Lung microvascular endothelial cell (primary cell): Measurements from ENCODE around the gene RPL32. TPM values are rescaled to one million over a fixed set of nuclear protein-coding genes. Genes with fewer than 3 reads are reported as not detected.
A peak's percentile ranks its signal among the peaks of the same experiment; 100 is the strongest.
"Not testable (repeated sequence)": the region's sequence is repeated elsewhere in the genome, so short reads cannot be mapped to it uniquely, and the experiment has no call there.

ENCODE experiments used
- DNase-seq, 2 donors: peaks; one replicate each; pipeline versions ENCODE4 v3.0.0 to v3.0.0-alpha.2; 2010; ENCODE audit warnings: low read depth in 2 of 2
- total RNA-seq: library from RNA; depleted of rRNA; stranded (reverse); fragments of >200 nt; gene quantifications from 2 replicates; pipeline ENCODE4 v1.2.1, GENCODE V29; 2014

Gene RPL32
- total RNA-seq, 1 donor from 2014 or later: 1,065 TPM

DNA sequence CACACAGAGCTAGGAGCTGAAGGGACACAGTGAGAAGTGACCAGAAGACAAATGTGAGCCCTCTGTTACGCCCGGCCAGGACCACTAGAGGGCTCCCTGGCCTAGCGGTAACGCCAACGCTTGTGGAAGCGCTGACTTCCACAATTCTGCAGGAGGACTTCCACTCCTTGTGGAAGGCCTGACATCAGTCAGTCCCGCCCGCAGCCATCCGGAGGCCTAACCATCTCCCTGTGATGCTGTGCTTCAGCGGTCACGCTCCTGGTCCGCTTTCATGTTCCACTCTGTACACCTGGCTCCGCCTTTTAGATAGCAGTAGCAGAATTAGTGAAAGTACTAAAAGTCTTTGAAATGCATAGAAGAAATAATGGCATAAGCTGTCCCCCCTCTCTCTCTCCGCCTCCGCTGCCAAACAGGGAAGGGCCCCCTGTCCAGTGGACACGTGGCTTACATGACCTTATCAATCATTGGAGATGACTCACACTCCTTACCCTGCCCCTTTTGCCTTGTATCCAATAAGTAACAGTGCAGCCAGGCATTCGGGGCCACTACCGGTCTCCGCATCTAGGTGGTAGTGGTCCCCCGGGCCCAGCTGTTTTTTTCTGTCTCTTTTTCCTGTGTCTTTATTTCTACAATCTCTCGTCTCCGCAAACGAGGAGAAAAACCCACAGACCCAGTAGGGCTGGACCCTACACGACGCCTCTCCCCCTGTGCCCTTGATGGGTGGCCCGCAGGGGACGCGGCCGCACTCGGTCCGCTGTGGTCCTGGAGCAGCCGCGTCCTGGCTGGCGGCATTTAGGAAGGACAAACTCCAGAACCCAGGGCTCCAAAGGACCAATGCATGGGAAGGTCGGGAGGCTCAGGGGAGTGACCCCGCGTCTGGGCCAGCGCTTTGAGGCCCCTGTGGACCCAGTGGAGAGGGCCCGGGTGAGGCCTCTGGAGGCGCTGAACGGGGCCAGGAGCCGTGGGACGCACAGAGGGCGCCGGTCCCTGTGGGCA, 27.0 kb upstream of the RPL32 start:
- peak; percentile 87 to 89 for DNase-seq

DNA sequence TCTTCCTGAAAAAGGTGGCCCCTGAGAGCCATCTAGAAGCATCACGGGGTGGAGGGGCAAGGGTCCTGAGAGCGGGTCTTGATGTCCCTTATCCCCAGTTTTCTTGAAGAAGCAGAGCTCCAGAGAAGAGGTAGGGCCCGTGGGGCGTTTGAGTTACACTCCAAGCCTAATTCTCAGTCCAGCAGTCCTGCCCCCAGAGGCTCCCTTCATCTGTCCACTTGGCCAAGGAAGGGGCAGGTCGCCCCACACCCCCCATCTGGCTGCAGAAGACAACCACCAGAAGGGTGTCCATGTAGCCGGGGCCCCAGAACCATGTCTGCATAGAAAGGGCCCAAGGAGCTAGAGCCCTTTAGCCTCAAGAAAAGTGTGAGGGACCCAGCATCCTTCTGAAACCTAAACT, 25.5 kb upstream of the RPL32 start:
- no peak for DNase-seq

DNA sequence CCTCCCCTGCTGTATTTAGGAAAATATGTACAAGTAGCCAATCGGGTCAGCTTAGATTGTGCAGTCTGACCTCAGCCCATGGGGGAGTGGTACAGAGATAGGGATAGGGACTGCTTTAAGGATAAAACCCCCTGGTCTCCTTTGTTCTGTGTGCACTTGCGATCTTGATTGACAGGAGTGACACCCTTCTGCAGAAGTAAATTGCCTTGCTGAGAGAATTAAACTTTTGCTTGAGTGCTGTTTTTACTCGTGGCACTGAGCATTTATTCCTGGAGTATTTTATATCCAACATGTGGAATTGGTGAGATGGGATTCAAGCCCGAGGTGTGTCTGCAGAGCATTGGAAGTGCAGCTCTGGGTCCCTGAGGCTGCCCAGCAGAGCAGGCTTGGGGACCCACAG, 23.9 kb upstream of the RPL32 start:
- no peak for DNase-seq

DNA sequence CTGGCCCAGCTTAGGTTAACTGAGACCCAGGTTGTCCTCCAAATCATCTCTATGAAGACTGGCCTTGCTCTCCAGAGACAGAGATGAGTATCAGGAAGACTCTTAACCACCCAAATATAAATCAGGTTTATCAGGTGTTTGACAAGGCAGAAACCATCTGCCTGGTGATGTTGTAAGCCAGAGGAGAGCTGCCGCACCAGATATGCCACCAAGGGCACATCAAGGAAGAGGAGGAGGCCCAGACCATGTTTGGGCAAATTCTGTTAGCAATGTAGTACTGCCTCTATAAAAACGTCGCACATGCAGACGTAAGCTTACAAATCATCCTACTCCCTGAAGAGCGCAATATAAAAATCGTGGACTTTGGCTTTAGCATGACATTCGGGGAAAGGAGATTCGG, 21.0 kb upstream of the RPL32 start:
- no peak for DNase-seq

DNA sequence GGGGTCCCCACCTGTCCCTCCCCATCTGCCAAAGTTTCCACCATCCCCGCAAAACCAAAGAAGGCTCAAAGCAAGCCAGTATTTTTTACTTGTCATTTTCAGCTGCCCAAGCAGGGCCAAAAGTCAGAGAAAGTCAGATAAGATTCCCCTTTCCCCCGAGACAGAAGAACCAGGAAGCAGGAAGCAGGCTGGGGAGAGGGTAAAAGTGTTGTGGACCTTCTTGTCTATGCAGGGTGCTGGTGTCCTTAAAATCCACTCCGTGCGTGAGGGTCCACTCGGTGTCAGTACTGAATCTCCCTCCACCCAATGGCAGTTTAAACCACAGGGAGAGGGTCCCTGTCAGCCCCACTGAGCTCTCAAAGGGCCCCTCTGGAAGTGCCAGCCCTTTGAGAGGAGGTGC, 20.2 kb upstream of the RPL32 start:
- DNase-seq: no peak

DNA sequence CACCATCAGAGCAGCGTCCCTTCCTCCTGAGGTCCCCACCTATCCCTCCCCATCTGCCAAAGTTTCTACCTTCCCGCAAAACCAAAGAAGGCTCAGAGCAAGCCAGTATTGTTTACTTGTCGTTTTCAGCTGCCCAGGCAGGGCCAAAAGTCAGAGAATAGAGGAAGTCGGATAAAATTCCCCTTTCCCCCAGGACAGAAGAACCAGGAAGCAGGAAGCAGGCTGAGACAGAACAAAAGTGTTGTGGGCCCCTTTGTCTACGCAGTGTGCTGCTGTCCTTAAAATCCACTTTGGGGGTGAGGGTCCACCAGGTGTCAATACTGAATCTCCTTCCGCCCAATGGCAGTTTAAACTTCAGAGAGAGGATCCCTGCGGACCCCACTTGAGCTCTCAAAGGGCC, 18.5 kb upstream of the RPL32 start:
- DNase-seq: peak; percentile 14 to 21

DNA sequence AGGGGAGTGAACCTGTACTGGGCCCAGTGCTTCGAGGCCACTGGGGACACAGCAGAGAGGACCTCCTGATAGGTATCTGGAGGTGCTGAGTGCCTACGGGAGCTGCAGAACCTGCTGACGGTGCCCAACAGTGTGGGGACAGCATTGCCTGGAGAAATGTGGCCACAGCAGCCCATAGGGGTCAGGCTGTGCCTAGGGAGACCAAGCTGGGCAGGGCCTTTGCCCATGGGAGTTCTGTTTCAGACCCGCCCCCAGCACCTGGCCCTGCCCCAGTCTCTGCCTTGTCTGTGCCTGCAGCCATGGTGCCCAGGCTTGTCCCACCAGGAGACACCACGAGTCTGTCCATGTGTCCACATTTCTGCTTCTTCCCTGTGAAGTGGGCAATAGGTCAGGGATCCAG, 15.3 kb upstream of the RPL32 start:
- no peak for DNase-seq

DNA sequence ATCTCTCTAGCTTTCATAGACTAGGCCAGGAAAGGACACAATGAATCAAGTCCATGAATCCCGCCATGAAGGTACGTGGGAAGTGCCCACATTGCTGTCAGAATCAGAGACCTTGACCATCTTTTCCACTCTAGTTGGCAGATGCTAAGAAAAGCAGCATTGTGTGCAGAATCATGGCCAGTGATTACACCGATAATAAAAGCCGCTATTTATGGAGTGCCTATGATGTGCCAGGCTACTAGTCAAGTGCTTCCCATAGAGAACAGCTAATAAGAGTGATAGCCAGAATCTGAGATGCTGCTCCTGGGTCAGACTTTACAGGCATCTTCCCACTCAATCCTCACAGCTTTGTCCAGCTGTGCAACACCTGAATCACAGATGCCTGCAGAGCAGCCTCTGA, 13.2 kb upstream of the RPL32 start:
- DNase-seq: no peak

DNA sequence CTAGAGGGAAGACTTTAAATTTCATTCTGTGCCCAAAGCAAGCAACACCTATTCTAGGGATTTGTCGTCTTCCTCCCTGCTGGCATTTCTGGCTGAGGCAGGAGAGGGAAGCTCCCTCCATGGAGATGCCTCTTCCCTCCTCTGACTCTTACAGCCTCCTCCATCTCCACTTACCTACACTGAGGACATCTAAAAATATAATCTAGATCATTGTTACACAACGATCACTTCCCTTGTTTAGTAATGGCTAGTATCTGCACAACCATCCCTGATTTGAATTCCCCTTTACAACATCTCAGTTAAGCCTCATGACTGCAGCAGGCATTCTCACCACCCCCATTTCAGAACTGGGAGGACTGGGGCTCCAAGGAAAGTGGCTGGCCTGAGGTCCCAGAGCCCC, 12.5 kb upstream of the RPL32 start:
- DNase-seq: not testable (repeated sequence)

DNA sequence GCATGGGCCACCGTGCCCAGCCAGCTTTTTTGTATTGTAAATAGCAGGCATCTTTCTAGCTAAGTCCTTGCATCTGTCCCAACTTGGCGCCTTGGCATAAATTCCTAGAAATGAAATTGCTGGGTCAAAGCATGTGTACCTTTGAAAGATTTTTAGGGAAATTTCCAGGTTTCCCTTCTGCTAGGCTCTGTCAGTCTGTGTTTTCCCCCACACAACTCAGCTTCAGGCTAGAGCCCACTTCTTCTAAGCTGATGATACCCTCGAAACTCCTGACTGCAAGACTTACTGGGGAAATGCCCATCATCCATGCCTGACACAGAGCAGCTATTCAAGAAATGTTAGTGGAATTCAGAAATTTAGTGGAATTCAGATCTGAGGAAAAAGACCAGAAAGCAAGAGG, 10.8 kb upstream of the RPL32 start:
- no peak for DNase-seq

DNA sequence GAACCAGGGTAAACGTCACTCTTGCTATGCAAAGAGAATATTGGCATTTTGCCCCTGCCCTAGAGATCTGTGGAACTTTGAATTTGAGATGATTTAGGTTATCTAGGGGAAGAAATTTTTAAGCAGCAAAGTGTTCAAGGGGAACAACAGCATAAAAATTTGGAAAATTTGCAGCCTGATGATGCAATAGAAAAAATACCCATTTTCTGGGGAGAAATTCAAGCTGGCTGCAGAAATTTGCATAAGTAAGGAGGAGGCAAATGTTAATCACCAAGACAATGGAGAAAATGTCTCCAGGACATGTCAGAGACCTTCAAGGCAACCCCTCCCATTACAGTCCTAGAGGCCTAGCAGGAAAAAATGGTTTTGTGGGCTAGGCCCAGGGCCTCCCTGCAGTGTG, 4.4 kb upstream of the RPL32 start:
- DNase-seq: no peak

DNA sequence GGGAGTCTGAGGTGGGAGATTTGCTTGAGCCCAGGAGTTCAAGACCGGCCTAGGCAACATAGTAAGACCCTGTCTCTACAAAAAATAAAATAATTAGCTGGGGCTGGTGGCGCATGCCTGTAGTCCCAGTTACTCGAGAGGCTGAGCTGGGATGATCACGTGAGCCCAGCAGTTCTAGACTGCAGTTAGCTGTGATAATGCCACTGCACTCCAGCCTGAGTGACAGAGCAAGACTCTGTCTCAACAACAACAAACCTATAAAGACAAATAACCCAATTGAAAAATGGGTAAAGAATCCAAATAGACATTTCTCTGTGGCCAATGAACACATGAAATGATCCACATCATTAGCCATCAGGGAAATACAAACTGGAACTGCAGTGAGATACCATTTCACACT, 1.1 kb upstream of the RPL32 start:
- no peak for DNase-seq

DNA sequence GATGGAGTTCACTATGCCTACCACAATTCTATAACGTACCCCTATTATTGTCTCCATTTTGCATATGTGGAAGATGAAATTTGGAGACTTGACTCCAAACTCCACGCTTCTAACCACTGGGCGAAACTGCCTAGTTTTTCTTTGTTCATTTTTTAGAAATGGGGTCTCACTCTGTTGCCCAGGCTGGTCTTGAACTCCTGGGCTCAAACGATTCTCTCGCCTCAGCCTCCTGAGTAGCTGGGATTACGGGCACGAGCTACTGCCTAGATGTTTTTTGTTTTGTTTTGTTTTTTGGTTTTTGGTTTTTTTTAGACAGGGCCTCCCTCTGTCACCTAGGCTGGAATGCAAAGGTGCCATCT, 584 bp upstream of the RPL32 start:
- no peak for DNase-seq

DNA sequence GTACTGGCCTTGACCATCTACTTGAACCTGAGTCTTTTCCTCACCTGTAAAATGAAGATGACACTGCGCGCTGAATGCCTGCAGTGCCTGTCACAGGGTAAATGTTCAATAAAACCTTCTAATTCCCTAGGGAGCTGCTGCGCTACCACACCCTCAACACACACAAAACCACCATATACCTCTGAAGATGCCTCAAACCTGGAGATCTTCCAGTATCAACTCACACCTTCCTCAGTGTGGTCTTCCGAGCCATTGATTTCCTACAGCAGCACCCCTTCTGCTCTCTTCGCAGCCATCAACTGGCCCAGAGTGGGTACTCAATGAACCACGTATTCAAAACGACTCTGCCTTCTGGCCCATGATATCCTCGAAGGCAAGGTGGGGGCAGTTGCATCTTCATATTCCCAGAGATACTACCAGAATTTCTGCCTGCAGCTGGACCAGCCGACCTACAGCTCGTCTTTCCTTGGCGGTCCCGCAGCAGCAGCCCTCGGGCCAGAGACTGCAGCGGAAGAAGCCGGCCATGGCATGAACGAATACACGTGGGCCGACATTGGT, 695 bp downstream of the RPL32 start:
- DNase-seq: peak; percentile 53

DNA sequence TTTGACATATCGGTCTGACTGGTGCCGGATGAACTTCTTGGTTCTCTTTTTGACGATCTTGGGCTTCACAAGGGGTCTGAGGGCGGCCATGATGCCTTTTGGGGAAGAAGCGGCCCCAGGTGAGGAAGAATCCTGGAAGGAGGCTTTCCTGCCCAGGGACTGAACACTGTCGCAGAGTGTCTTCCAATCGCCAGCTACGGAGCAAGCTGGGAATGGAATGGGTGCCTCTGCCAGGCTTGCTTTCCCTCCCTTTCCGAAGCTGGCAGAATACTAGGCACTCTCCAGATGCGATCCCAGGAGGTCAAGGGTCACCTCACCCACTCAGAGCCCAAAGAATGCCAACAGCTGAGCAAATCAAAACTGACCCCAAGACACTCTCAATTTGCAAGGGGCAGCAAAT, 1.2 kb downstream of the RPL32 start:
- not testable (repeated sequence) for DNase-seq

DNA sequence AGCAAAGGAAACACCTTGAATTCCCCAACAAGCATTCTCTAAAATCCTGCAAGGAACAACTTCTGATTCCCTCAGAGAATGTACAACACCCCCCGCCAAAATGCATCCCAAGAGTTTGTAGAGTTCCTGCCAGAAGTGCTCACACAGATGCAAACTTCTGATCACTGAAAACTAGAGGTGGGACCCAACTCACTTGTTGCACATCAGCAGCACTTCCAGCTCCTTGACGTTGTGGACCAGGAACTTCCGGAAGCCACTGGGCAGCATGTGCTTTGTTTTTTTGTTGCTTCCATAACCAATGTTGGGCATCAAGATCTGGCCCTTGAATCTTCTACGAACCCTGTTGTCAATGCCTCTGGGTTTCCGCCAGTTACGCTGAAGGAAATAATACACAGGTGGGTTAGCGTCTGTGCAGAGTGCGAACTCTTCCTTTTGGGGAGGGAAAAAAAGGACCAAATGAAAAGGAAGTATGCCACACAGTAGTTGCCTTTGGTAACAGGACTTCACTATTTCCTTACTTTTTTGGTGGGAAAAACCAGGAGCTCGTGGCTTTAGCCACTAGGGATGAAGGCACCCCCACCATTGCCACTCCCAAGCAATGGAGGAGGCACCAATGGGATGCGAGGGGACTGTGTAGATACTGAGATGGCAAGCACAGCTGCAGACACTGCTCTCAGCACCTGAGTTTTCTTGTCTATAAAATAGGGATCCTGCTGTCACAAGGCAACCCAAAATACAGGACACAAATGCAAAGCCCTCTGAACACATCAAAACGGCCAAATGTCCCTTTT, 2.0 kb downstream of the RPL32 start:
- no peak for DNase-seq

DNA sequence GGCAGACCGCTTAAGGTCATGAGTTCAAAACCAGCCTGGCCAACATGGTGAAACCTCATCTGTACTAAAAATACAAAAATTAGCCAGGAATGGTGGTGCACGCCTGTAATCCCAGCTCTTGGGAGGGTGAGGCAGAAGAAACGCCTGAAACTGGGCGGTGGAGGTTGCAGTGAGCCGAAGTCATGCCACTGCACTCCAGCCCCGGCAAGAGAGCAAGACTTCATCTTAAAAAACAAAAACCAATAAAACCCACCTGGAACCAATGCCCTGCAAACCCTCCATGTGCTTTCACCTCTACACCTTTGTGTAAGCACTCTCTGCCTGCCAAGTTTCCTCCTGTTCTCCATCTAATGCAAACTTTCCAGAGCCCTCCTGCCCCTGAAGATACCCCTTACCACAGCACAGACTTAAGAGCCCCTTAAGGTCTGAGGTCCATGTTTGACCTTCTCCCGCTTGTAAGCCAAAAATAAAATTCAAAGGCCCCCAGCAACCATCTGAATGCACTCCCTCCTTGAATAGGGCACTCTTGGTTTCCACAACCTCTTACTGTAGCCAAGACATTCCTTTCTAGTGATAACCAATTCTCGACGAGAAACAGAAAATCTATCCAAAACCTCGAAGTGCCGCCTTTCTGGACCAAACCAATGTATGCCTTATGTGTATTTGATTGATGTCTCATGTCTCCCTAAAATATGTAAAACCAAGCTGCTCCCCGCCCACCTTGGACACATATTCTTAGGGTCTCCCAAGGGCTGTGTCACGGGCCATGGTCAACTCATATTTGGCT, 3.0 kb downstream of the RPL32 start:
- no peak for DNase-seq

DNA sequence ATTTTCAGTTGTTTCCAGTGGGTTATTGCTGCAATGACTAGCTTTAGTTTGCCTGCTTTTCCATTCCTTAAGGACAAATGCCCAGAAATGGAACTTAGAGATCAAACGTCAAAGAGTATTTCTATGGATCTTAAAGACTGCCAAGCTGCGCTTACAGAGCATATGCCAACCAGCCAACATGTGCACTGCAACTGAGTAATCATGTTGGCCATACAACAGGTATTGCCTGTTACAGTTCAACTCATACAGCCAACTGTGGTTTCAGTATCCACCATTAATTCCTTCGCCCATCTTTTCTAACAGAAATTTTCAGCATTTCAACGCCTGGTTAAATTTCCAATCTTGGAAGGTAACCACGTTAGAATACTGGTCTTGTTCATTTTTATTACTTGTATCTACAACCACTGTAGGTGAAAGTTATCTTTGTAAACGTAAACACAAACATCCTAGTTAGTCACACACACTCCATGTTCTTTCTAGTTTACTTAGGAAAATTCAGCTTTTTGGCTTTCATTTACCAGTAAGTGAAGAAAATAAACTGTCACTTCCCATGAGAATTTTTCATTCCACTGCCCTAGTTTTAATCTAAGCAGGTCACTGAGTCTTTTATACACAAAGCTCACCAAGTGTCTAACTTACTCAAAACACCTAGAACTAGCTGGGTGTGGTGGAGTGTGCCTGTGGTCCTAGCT, 3.9 kb downstream of the RPL32 start:
- DNase-seq: no peak

DNA sequence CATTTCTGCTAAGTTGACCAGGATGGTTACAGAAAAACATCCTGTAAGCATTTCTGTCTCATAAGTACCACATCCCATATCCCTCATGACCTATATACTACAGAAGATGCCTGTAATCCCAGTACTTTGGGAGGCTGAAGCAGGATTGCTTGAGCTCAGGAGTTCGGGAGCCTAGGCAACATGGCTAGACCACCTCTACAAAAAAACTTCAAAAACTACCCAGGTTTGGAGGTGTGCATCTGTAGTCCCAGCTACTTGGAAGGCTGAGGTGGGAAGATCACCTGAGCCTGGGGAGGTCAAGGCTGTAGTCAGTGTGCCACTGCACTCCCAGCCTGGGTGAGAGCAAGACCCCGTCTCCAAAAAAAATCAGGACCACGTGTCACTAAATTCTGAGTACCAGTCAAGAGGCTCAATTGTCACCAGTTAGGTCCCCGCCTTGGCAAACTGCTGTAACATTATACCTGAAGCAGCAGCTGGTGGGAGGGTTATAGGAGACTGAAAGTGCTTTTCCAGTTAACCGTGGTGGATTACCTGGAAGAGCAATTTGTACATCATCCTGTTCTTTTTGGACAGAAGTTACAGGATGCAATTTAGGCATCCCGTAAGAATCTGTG, 6.2 kb downstream of the RPL32 start:
- no peak for DNase-seq
